Astrocyte of the spinal cord (primary cell): ENCODE results near the gene CCPG1.
"Not testable (repeated sequence)": the region's sequence is repeated elsewhere in the genome, so short reads cannot be mapped to it uniquely, and the experiment has no call there.

ENCODE experiments used
- DNase-seq: peaks from one replicate; pipeline ENCODE4 v3.0.0; 2011; ENCODE audit warnings: low read depth, low spot score
- H3K4me3 ChIP-seq: 2 replicates; pipeline ENCODE4 v1.5.1; 2011; ENCODE audit warnings: low read depth, mild to moderate bottlenecking, low read length, moderate library complexity
- CTCF ChIP-seq: IDR thresholded peaks from 2 replicates; pipeline ENCODE4 v1.5.1; 2012; ENCODE audit warnings: low read depth, mild to moderate bottlenecking, low read length, inconsistent platforms
- in situ Hi-C: cut with HindIII; loops from 2 replicates; pipeline ENCODE4 v1.10.0; 2017; ENCODE audit warnings: low sequenced_read_pairs

Gene CCPG1

GRCh38 chr15:55401786-55402246, 6.3 kb downstream of the CCPG1 start:
- no peak for TF ChIP-seq CTCF
- in situ Hi-C loops = no loop called here
- no peak overlapping the region for H3K4me3 ChIP-seq
- DNase-seq = no peak

- DNase-seq, H3K4me3 ChIP-seq, in situ Hi-C loops: not testable (repeated sequence)
These were observed 8.1 kb downstream of the CCPG1 start for GRCh38 chr15:55400050-55400449.

- no peak for TF ChIP-seq CTCF
- H3K4me3 ChIP-seq = no peak overlapping the region
- no peak for DNase-seq
- in situ Hi-C loops = no loop called here
These were observed 9.9 kb downstream of the CCPG1 start for GRCh38 chr15:55398243-55398642.

GRCh38 chr15:55394694-55395093, 13.5 kb downstream of the CCPG1 start:
- in situ Hi-C loops = no loop called here
- TF ChIP-seq CTCF = no peak
- H3K4me3 ChIP-seq = no peak overlapping the region
- DNase-seq = no peak

GRCh38 chr15:55389264-55389607, 18.9 kb downstream of the CCPG1 start:
- in situ Hi-C loops = no loop called here
- TF ChIP-seq CTCF = no peak
- peak; percentile 48 for DNase-seq
- no peak overlapping the region for H3K4me3 ChIP-seq

- no peak overlapping the region for H3K4me3 ChIP-seq
- DNase-seq = no peak
- in situ Hi-C loops = no loop called here
- no peak for TF ChIP-seq CTCF
These were observed 21.1 kb downstream of the CCPG1 start for GRCh38 chr15:55387027-55387426.

- no peak for DNase-seq
These were observed 24.5 kb downstream of the CCPG1 start for GRCh38 chr15:55383687-55384086.

More at GRCh38 chr15:55383687-55384086, 24.5 kb downstream of the CCPG1 start:
- no peak for TF ChIP-seq CTCF
- H3K4me3 ChIP-seq = no peak overlapping the region
- in situ Hi-C loops = no loop called here
